ENCODE measurements around the gene ZNF598. TPM values are rescaled to one million over a fixed set of nuclear protein-coding genes. Genes with fewer than 3 reads are reported as not detected.

The ZNF598 gene
- total and polyA plus RNA-seq, 2 of the 13 experiments (the other 11 are each of a cell fraction or from before 2014, with no cell fraction given) = 13.5 to 14.2 TPM

- TF ChIP-seq, protein P1, sequence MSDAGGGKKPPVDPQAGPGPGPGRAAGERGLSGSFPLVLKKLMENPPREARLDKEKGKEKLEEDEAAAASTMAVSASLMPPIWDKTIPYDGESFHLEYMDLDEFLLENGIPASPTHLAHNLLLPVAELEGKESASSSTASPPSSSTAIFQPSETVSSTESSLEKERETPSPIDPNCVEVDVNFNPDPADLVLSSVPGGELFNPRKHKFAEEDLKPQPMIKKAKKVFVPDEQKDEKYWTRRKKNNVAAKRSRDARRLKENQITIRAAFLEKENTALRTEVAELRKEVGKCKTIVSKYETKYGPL (CRISPR knock-in tag; IDR thresholded peaks at IDR 0.05) = no peak
- peak; percentile 75; the same call in 1 of the 2 replicates for TF ChIP-seq KDM5B (CRISPR knock-in tag; IDR thresholded peaks at IDR 0.05; ENCODE audit: borderline replicate concordance)
- no peak for TF ChIP-seq ZNF567 (CRISPR knock-in tag; IDR thresholded peaks at IDR 0.05; ENCODE audit: borderline replicate concordance)
- TF ChIP-seq, protein P2, sequence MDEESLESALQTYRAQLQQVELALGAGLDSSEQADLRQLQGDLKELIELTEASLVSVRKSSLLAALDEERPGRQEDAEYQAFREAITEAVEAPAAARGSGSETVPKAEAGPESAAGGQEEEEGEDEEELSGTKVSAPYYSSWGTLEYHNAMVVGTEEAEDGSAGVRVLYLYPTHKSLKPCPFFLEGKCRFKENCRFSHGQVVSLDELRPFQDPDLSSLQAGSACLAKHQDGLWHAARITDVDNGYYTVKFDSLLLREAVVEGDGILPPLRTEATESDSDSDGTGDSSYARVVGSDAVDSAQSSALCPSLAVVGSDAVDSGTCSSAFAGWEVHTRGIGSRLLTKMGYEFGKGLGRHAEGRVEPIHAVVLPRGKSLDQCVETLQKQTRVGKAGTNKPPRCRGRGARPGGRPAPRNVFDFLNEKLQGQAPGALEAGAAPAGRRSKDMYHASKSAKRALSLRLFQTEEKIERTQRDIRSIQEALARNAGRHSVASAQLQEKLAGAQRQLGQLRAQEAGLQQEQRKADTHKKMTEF (CRISPR knock-in tag; IDR thresholded peaks at IDR 0.05) = 0 out of 2 replicates have a peak, but pooled peaks have one; percentile 18
- TF ChIP-seq BRCA1 (CRISPR knock-in tag; IDR thresholded peaks at IDR 0.05) = no peak
- TF ChIP-seq ISL2 (CRISPR knock-in tag; IDR thresholded peaks at IDR 0.05) = no peak
- TF ChIP-seq, protein P3, sequence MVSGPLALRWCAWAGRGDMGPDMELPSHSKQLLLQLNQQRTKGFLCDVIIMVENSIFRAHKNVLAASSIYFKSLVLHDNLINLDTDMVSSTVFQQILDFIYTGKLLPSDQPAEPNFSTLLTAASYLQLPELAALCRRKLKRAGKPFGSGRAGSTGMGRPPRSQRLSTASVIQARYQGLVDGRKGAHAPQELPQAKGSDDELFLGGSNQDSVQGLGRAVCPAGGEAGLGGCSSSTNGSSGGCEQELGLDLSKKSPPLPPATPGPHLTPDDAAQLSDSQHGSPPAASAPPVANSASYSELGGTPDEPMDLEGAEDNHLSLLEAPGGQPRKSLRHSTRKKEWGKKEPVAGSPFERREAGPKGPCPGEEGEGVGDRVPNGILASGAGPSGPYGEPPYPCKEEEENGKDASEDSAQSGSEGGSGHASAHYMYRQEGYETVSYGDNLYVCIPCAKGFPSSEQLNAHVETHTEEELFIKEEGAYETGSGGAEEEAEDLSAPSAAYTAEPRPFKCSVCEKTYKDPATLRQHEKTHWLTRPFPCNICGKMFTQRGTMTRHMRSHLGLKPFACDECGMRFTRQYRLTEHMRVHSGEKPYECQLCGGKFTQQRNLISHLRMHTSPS (CRISPR knock-in tag; IDR thresholded peaks at IDR 0.05; ENCODE audit: low read depth) = no peak
- TF ChIP-seq HOXD1 (CRISPR knock-in tag; IDR thresholded peaks at IDR 0.05) = no peak
- TF ChIP-seq, protein P4, sequence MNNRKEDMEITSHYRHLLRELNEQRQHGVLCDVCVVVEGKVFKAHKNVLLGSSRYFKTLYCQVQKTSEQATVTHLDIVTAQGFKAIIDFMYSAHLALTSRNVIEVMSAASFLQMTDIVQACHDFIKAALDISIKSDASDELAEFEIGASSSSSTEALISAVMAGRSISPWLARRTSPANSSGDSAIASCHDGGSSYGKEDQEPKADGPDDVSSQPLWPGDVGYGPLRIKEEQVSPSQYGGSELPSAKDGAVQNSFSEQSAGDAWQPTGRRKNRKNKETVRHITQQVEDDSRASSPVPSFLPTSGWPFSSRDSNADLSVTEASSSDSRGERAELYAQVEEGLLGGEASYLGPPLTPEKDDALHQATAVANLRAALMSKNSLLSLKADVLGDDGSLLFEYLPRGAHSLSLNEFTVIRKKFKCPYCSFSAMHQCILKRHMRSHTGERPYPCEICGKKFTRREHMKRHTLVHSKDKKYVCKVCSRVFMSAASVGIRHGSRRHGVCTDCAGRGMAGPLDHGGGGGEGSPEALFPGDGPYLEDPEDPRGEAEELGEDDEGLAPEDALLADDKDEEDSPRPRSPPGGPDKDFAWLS (CRISPR knock-in tag; IDR thresholded peaks at IDR 0.05; ENCODE audit: borderline replicate concordance) = no peak
- TF ChIP-seq MAFK (conservative IDR thresholded peaks at IDR 0.05 in 1 of 2, IDR thresholded peaks at IDR 0.05 in 1 of 2; ENCODE audit: low read length in 2 of 2) = no peak
- peak; percentile 95 for TF ChIP-seq CREB1 (IDR thresholded peaks at IDR 0.05)
- no peak for TF ChIP-seq CREB1 (CRISPR knock-in tag; IDR thresholded peaks at IDR 0.05)
- no peak for TF ChIP-seq SALL1 (CRISPR knock-in tag; IDR thresholded peaks at IDR 0.05)
- TF ChIP-seq ZNF773 (CRISPR knock-in tag; IDR thresholded peaks at IDR 0.05; ENCODE audit: borderline replicate concordance) = no peak
- peak; percentile 16 for TF ChIP-seq TEAD3 (CRISPR knock-in tag; optimal IDR thresholded peaks at IDR 0.05; ENCODE audit: borderline replicate concordance)
- TF ChIP-seq HOXA7 (CRISPR knock-in tag; IDR thresholded peaks at IDR 0.05) = no peak
- TF ChIP-seq NFYB (CRISPR knock-in tag; IDR thresholded peaks at IDR 0.05) = no peak
- no peak for TF ChIP-seq ZNF652 (CRISPR knock-in tag; IDR thresholded peaks at IDR 0.05; ENCODE audit: borderline replicate concordance, low read depth)
- TF ChIP-seq ZFY (CRISPR knock-in tag; IDR thresholded peaks at IDR 0.05) = no peak
- no peak for TF ChIP-seq AKAP8 (CRISPR knock-in tag; IDR thresholded peaks at IDR 0.05)
- no peak for TF ChIP-seq ZNF816 (CRISPR knock-in tag; IDR thresholded peaks at IDR 0.05; ENCODE audit: borderline replicate concordance)
- peak; percentile 18; the same call in 1 of the 2 replicates for TF ChIP-seq ZBTB7B (CRISPR knock-in tag; IDR thresholded peaks at IDR 0.05)
These were observed 19.1 kb downstream of the ZNF598 start (continued) for GRCh38 chr16:1990351-1991134.

Measured in HepG2 (cell line).